ENCODE results near the gene ALOX12B. TPM values are rescaled to one million over a fixed set of nuclear protein-coding genes. Genes with fewer than 3 reads are reported as not detected.

ALOX12B gene
- total RNA-seq, 5 donors from 2014 or later (not counting 1 experiment from before 2014, with no cell fraction given), result 0.63 to 1.1 (median 0.81) TPM; not detected in 1

DNA sequence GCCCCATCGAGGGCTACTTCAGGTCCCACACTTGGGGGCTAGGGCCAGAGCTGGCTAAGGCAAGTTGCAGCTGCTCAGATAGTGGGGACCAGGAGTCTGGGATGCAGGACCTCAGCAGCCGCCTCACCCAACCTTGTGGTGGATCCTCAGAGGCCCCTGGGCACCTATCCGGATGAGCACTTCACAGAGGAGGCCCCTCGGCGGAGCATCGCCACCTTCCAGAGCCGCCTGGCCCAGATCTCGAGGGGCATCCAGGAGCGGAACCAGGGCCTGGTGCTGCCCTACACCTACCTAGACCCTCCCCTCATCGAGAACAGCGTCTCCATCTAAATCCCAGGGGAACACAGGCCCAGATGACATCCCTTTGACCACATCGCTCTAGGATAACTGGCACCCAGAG is 39.3 kb downstream of the ALOX12B start:
- H3K27me3 ChIP-seq (replicated peaks in 1 of 2; ENCODE audit: control insufficient read depth in 2 of 2, extremely low read depth in 1 of 2, insufficient read depth in 2 of 2, low read length in 1 of 2), result peaks cover 0 to 36% of the 10 kb centered on the region in 2 experiments
- H3K4me3 Mint-ChIP-seq, result no peak overlapping the region
- ChIA-PET POLR2A (no interaction called here), CTCF (no interaction called here)
- H3K27ac ChIP-seq (ENCODE audit: low read length), result no peak overlapping the region
- no peaks in the 10 kb centered on the region for H3K36me3 ChIP-seq (ENCODE audit: control insufficient read depth in 2 of 2, extremely low read depth in 1 of 2, insufficient read depth in 1 of 2, low read length in 1 of 2)
- no peaks in the 10 kb centered on the region for H3K4me1 Mint-ChIP-seq
- no peaks in the 10 kb centered on the region for H3K4me1 ChIP-seq (ENCODE audit: control insufficient read depth in 1 of 2, extremely low read depth in 1 of 2, insufficient read depth in 2 of 2, low read length in 2 of 2)
- no peaks in the 10 kb centered on the region for H3K36me3 Mint-ChIP-seq
- no peaks in the 10 kb centered on the region for H3K9me3 ChIP-seq
- no peak overlapping the region for H3K27ac Mint-ChIP-seq
- H3K9me3 Mint-ChIP-seq, result no peaks in the 10 kb centered on the region
- H3K27me3 Mint-ChIP-seq, result peaks cover 0 to 7% of the 10 kb centered on the region in 2 donors
- ATAC-seq (replicated peaks in 1 of 4) (no peak), DNase-seq (no peak)
- WGBS (ENCODE audit: insufficient coverage), result 88% methylated on average over 10 of the region's 12 CpGs
- H3K4me3 ChIP-seq (ENCODE audit: control insufficient read depth in 1 of 2, extremely low read depth in 1 of 2, low read length in 1 of 2), result no peak overlapping the region

DNA sequence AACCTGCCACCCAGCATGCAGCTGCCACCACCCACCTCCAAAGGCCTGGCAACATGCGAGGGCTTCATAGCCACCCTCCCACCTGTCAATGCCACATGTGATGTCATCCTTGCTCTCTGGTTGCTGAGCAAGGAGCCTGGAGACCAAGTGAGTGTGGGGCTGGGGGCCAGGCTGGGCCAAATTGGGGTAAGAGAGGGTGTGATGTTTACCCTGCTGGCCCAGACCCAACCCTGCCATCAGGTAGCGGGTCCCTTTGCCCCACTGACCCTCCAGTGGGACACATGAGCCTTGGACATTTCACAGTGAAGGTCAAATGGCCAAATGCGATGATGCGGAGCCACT is 39.8 kb downstream of the ALOX12B start:
- WGBS (ENCODE audit: insufficient coverage), result 96% methylated on average over 3 of the region's 4 CpGs
- Mint-ChIP-seq H3K27me3 (peaks cover 0 to 7% of the 10 kb centered on the region in 2 donors), H3K27ac (no peak overlapping the region)

GRCh38 chr17:8046929-8047768 is 40.4 kb downstream of the ALOX12B start:
- no peaks in the 10 kb centered on the region for H3K4me1 Mint-ChIP-seq
- H3K9me3 Mint-ChIP-seq, result no peaks in the 10 kb centered on the region
- Histone ChIP-seq H3K27me3 (replicated peaks in 1 of 2; ENCODE audit: control insufficient read depth in 2 of 2, extremely low read depth in 1 of 2, insufficient read depth in 2 of 2, low read length in 1 of 2) (peaks cover 0 to 42% of the 10 kb centered on the region in 2 experiments), H3K4me1 (ENCODE audit: control insufficient read depth in 1 of 2, extremely low read depth in 1 of 2, insufficient read depth in 2 of 2, low read length in 2 of 2) (no peaks in the 10 kb centered on the region), H3K4me3 (ENCODE audit: control insufficient read depth in 1 of 2, extremely low read depth in 1 of 2, low read length in 1 of 2) (no peak overlapping the region), H3K36me3 (ENCODE audit: control insufficient read depth in 2 of 2, extremely low read depth in 1 of 2, insufficient read depth in 1 of 2, low read length in 1 of 2) (no peaks in the 10 kb centered on the region), H3K9me3 (no peaks in the 10 kb centered on the region), H3K27ac (ENCODE audit: low read length) (no peak overlapping the region)
- peaks cover 0 to 7% of the 10 kb centered on the region in 2 donors for H3K27me3 Mint-ChIP-seq
- CTCF ChIA-PET, result interaction anchor here in 1 of 2 donors (0.6 kb wide), 1 partner anchor 261 kb away, joined by 3 read pairs; no protein-coding TSS in a partner anchor
- no peaks in the 10 kb centered on the region for H3K36me3 Mint-ChIP-seq
- ATAC-seq (replicated peaks in 1 of 4), result no peak
- no peak overlapping the region for H3K27ac Mint-ChIP-seq
- POLR2A ChIA-PET, result no interaction called here
- 84% methylated on average over 21 of the region's 24 CpGs for WGBS (ENCODE audit: insufficient coverage)
- no peak for DNase-seq
- H3K4me3 Mint-ChIP-seq, result no peak overlapping the region

More for the DNA sequence above, 39.8 kb downstream of the ALOX12B start:
- Mint-ChIP-seq H3K4me3 (no peak overlapping the region), H3K9me3 (no peaks in the 10 kb centered on the region), H3K36me3 (no peaks in the 10 kb centered on the region), H3K4me1 (no peaks in the 10 kb centered on the region)
- ChIA-PET CTCF (interaction anchor here in 1 of 2 donors (0.6 kb wide), 1 partner anchor 261 kb away, joined by 3 read pairs; no protein-coding TSS in a partner anchor), POLR2A (no interaction called here)
- Histone ChIP-seq H3K27ac (ENCODE audit: low read length) (no peak overlapping the region), H3K4me3 (ENCODE audit: control insufficient read depth in 1 of 2, extremely low read depth in 1 of 2, low read length in 1 of 2) (no peak overlapping the region), H3K36me3 (ENCODE audit: control insufficient read depth in 2 of 2, extremely low read depth in 1 of 2, insufficient read depth in 1 of 2, low read length in 1 of 2) (no peaks in the 10 kb centered on the region), H3K4me1 (ENCODE audit: control insufficient read depth in 1 of 2, extremely low read depth in 1 of 2, insufficient read depth in 2 of 2, low read length in 2 of 2) (no peaks in the 10 kb centered on the region), H3K9me3 (no peaks in the 10 kb centered on the region), H3K27me3 (replicated peaks in 1 of 2; ENCODE audit: control insufficient read depth in 2 of 2, extremely low read depth in 1 of 2, insufficient read depth in 2 of 2, low read length in 1 of 2) (peaks cover 0 to 36% of the 10 kb centered on the region in 2 experiments)
- DNase-seq (no peak), ATAC-seq (replicated peaks in 1 of 4) (no peak)

GRCh38 chr17:8046306-8046928 is 41.1 kb downstream of the ALOX12B start:
- Mint-ChIP-seq H3K9me3 (no peaks in the 10 kb centered on the region), H3K27ac (no peak overlapping the region), H3K4me3 (no peak overlapping the region), H3K4me1 (peaks cover 0 to 3% (median 0%) of the 10 kb centered on the region in 3 donors), H3K36me3 (no peaks in the 10 kb centered on the region), H3K27me3 (peaks cover 0 to 7% of the 10 kb centered on the region in 2 donors)
- Histone ChIP-seq H3K9me3 (no peaks in the 10 kb centered on the region), H3K4me1 (ENCODE audit: control insufficient read depth in 1 of 2, extremely low read depth in 1 of 2, insufficient read depth in 2 of 2, low read length in 2 of 2) (no peaks in the 10 kb centered on the region), H3K27ac (ENCODE audit: low read length) (no peak overlapping the region), H3K4me3 (ENCODE audit: control insufficient read depth in 1 of 2, extremely low read depth in 1 of 2, low read length in 1 of 2) (no peak overlapping the region), H3K36me3 (ENCODE audit: control insufficient read depth in 2 of 2, extremely low read depth in 1 of 2, insufficient read depth in 1 of 2, low read length in 1 of 2) (no peaks in the 10 kb centered on the region), H3K27me3 (replicated peaks in 1 of 2; ENCODE audit: control insufficient read depth in 2 of 2, extremely low read depth in 1 of 2, insufficient read depth in 2 of 2, low read length in 1 of 2) (peaks cover 0 to 45% of the 10 kb centered on the region in 2 experiments)
- ChIA-PET CTCF (no interaction called here), POLR2A (no interaction called here)
- DNase-seq (no peak), ATAC-seq (replicated peaks in 1 of 4) (no peak)
- 73% methylated on average over 6 of the region's 11 CpGs for WGBS (ENCODE audit: insufficient coverage)

- no peak overlapping the region for H3K27ac Mint-ChIP-seq
These were observed 42.4 kb downstream of the ALOX12B start for GRCh38 chr17:8044819-8045810.

DNA sequence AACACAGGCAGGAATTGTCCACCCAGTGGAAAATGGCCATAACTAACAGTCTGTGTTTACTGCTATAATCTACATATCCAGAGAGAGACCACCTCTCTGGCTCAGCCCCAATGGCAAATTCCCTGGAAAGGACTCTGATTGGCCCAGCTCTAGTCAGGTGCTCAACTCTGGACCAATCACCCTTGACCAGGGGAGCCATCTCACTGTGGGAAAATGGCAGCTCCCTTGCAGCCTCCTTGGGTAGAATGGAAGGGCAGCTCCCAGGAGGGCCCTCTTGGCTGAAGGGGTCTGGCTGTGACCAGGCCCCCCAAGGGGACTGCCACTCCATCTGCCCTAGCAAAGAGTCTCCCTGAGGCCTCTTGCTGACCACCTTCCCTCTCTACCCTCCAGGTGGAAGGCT is 45.5 kb downstream of the ALOX12B start:
- peaks cover 16 to 36% of the 10 kb centered on the region in 2 donors for H3K27me3 Mint-ChIP-seq
- H3K4me3 Mint-ChIP-seq, result no peak overlapping the region
- H3K4me1 Mint-ChIP-seq, result peaks cover 2 to 9% (median 3%) of the 10 kb centered on the region in 3 donors

More at GRCh38 chr17:8044819-8045810, 42.4 kb downstream of the ALOX12B start:
- Histone ChIP-seq H3K4me1 (ENCODE audit: control insufficient read depth in 1 of 2, extremely low read depth in 1 of 2, insufficient read depth in 2 of 2, low read length in 2 of 2) (no peaks in the 10 kb centered on the region), H3K36me3 (ENCODE audit: control insufficient read depth in 2 of 2, extremely low read depth in 1 of 2, insufficient read depth in 1 of 2, low read length in 1 of 2) (no peaks in the 10 kb centered on the region), H3K27ac (ENCODE audit: low read length) (no peak overlapping the region), H3K4me3 (ENCODE audit: control insufficient read depth in 1 of 2, extremely low read depth in 1 of 2, low read length in 1 of 2) (no peak overlapping the region), H3K27me3 (replicated peaks in 1 of 2; ENCODE audit: control insufficient read depth in 2 of 2, extremely low read depth in 1 of 2, insufficient read depth in 2 of 2, low read length in 1 of 2) (peaks cover 0 to 45% of the 10 kb centered on the region in 2 experiments), H3K9me3 (no peaks in the 10 kb centered on the region)
- no peak for DNase-seq
- H3K36me3 Mint-ChIP-seq, result no peaks in the 10 kb centered on the region
- POLR2A ChIA-PET, result no interaction called here
- H3K9me3 Mint-ChIP-seq, result no peaks in the 10 kb centered on the region
- H3K4me1 Mint-ChIP-seq, result peaks cover 0 to 9% (median 0%) of the 10 kb centered on the region in 3 donors
- H3K27me3 Mint-ChIP-seq, result peaks cover 0 to 14% of the 10 kb centered on the region in 2 donors
- 88% methylated on average over 16 of the region's 24 CpGs for WGBS (ENCODE audit: insufficient coverage)
- H3K4me3 Mint-ChIP-seq, result no peak overlapping the region
- CTCF ChIA-PET, result interaction anchor here in 1 of 2 donors (0.7 kb wide), 1 partner anchor 59 kb away, joined by 3 read pairs; no protein-coding TSS in a partner anchor
- no peak for ATAC-seq (replicated peaks in 1 of 4)

More for the DNA sequence above, 45.5 kb downstream of the ALOX12B start:
- ChIA-PET POLR2A (no interaction called here), CTCF (interaction anchor here (0.6 to 1.1 kb wide), 5 partner anchors 129 to 299 kb away, joined by 4 to 9 read pairs (median 5); no protein-coding TSS in a partner anchor)
- Mint-ChIP-seq H3K9me3 (no peaks in the 10 kb centered on the region), H3K36me3 (no peaks in the 10 kb centered on the region), H3K27ac (no peak overlapping the region)
- Histone ChIP-seq H3K36me3 (ENCODE audit: control insufficient read depth in 2 of 2, extremely low read depth in 1 of 2, insufficient read depth in 1 of 2, low read length in 1 of 2) (no peaks in the 10 kb centered on the region), H3K4me1 (ENCODE audit: control insufficient read depth in 1 of 2, extremely low read depth in 1 of 2, insufficient read depth in 2 of 2, low read length in 2 of 2) (peaks cover 0 to 5% of the 10 kb centered on the region in 2 experiments), H3K27me3 (replicated peaks in 1 of 2; ENCODE audit: control insufficient read depth in 2 of 2, extremely low read depth in 1 of 2, insufficient read depth in 2 of 2, low read length in 1 of 2) (peaks cover 0 to 57% of the 10 kb centered on the region in 2 experiments), H3K27ac (ENCODE audit: low read length) (no peak overlapping the region), H3K9me3 (no peaks in the 10 kb centered on the region), H3K4me3 (ENCODE audit: control insufficient read depth in 1 of 2, extremely low read depth in 1 of 2, low read length in 1 of 2) (no peak overlapping the region)
- ATAC-seq (replicated peaks in 1 of 4) (no peak), DNase-seq (no peak)
